H7 (cell line): ENCODE measurements around the gene SPOCK1. TPM values are rescaled to one million over a fixed set of nuclear protein-coding genes. Genes with fewer than 3 reads are reported as not detected.

ENCODE experiments used
- DNase-seq: peaks from one replicate; pipeline ENCODE4 v3.0.0; 2012
- H3K27me3 ChIP-seq: 2 replicates; pipeline ENCODE4 v1.6.0; 2011; ENCODE audit warnings: mild to moderate bottlenecking, low read length; ENCODE audit not compliant: control insufficient read depth, insufficient read depth
- H3K36me3 ChIP-seq: replicated peaks from 2 replicates; pipeline ENCODE4 v1.5.1; 2011; ENCODE audit warnings: low read length; ENCODE audit not compliant: control insufficient read depth, insufficient read depth
- H3K4me3 ChIP-seq: 2 replicates; pipeline ENCODE4 v1.5.1; 2011; ENCODE audit warnings: low read depth, mild to moderate bottlenecking, control low read depth, low read length, moderate library complexity; ENCODE audit not compliant: insufficient read depth
- total RNA-seq: library from RNA; depleted of rRNA; stranded (reverse); fragments of >200 nt; shearing (Covaris generic); gene quantifications from 2 replicates; pipeline ENCODE4 v1.2.3, GENCODE V29; 2014

The SPOCK1 gene
- total RNA-seq, 1 experiment from 2014 or later, result 1.4 TPM

- Histone ChIP-seq H3K36me3 (no peaks in the 10 kb centered on the region), H3K27me3 (no peaks in the 10 kb centered on the region), H3K4me3 (no peak overlapping the region)
- DNase-seq, result no peak
Observed at GRCh38 chr5:137126829-137127228, 372.3 kb downstream of the SPOCK1 start.

- no peak for DNase-seq
- no peaks in the 10 kb centered on the region for H3K27me3 ChIP-seq
- H3K36me3 ChIP-seq, result no peaks in the 10 kb centered on the region
- H3K4me3 ChIP-seq, result no peak overlapping the region
Observed at GRCh38 chr5:137122558-137122957, 376.6 kb downstream of the SPOCK1 start.

DNA sequence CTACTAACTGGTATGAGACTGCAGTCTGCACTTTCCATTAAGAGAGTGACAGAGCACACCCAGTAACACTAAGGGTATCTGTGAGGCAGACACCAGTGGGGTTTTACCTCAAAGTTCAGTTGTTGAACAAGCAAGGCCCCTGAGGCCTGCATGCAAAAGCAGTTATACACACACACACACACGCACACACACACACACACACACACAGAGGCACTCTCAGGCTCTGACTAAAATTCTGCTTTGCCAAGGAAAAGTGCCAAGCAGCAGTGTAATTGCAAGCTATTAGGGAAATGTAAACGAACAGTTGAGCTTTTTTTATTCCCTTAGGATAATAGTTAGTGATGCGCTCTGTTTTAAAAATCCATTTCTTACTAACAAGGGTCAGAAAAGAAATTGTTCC is 377.1 kb downstream of the SPOCK1 start:
- no peak overlapping the region for H3K4me3 ChIP-seq
- no peak for DNase-seq
- H3K27me3 ChIP-seq, result no peaks in the 10 kb centered on the region
- H3K36me3 ChIP-seq, result no peaks in the 10 kb centered on the region

DNA sequence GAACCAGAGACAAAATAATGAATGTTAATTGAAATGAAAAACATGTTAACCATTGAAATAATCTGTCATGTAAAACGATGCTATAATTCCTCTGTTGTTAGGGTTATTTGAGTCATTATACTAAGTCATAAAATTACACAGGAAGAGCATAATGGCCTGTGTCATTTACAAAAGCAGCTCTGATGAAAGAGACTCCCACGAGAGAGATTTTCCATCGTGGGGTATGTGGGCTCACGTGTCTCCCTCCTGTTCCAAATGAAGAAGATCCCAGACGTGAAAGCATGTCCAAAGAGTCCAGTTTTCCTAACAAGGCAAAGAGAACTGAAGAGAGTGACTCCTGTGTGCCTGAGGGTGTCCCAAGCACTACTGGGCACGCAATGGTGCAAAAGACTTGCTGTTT is 379.8 kb downstream of the SPOCK1 start:
- no peaks in the 10 kb centered on the region for H3K27me3 ChIP-seq
- no peaks in the 10 kb centered on the region for H3K36me3 ChIP-seq
- DNase-seq, result no peak
- H3K4me3 ChIP-seq, result no peak overlapping the region

- no peak overlapping the region for H3K4me3 ChIP-seq
- H3K27me3 ChIP-seq, result no peaks in the 10 kb centered on the region
Observed at GRCh38 chr5:137118629-137119028, 380.5 kb downstream of the SPOCK1 start.

GRCh38 chr5:137115152-137115551 is 384.0 kb downstream of the SPOCK1 start:
- no peak for DNase-seq
- H3K36me3 ChIP-seq, result no peaks in the 10 kb centered on the region
- no peaks in the 10 kb centered on the region for H3K27me3 ChIP-seq

More at GRCh38 chr5:137118629-137119028, 380.5 kb downstream of the SPOCK1 start:
- DNase-seq, result no peak
- H3K36me3 ChIP-seq, result no peaks in the 10 kb centered on the region

DNA sequence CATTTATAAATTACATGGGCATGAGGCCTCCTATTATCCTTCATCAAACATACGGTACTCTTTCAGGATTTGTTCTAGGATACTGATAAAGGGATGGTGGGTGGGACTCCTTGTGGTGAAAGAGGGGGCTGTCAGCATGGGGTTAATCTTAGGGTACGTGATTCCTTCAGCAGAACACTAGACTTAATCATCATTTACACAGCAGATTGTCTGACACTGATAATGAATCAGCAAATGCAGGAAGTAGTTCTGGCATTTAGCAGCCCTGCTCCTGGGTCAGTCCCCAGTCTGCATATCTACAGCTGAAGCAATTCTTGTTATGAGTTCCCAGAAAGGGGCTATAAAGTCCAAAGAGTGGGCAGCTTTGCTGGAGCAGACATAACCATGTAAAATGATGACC is 384.6 kb downstream of the SPOCK1 start:
- H3K4me3 ChIP-seq, result no peak overlapping the region
- DNase-seq, result no peak

More at GRCh38 chr5:137115152-137115551, 384.0 kb downstream of the SPOCK1 start:
- H3K4me3 ChIP-seq, result no peak overlapping the region

DNA sequence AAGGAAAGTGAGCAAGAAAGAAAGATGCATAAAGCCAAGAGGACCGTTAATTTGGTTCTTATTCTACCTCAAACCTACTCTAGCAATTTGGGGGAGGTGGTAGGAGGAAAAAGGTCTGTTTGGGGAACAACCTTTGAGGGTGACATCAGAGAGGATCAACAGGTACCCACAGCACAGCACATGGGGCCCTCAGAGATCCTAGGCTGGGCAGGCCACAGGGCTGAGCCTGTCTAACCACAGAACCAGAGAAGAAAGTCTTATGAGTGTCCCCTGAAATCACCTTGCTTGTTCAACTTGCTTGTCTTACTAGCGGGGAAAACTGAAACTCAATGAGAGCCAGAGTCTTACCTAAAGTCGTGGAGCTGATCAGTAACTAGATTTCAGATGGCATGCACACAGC is 385.2 kb downstream of the SPOCK1 start:
- no peak for DNase-seq
- Histone ChIP-seq H3K36me3 (no peaks in the 10 kb centered on the region), H3K4me3 (no peak overlapping the region), H3K27me3 (no peaks in the 10 kb centered on the region)

More for the DNA sequence above, 384.6 kb downstream of the SPOCK1 start:
- Histone ChIP-seq H3K36me3 (no peaks in the 10 kb centered on the region), H3K27me3 (no peaks in the 10 kb centered on the region)

DNA sequence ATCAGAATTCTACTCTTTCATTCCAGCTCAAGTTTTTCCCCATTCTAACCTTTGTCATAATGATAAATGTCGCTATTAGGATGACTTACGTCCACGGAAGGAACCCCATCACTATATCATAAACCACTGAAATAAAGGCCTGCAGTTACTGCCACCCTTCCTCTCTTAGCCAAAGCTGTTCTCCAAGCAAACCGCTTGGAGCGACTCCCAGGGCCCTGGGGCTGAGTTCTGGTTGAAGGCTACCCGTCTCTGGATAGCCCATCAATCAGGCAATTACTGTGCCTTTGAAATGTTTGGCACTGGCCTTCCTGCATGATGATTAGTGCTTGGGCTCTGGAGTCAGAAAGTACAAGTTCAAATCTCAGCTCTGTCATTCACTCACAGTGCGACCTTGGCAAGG is 386.0 kb downstream of the SPOCK1 start:
- Histone ChIP-seq H3K27me3 (no peaks in the 10 kb centered on the region), H3K36me3 (no peaks in the 10 kb centered on the region), H3K4me3 (no peak overlapping the region)
- DNase-seq, result no peak

DNA sequence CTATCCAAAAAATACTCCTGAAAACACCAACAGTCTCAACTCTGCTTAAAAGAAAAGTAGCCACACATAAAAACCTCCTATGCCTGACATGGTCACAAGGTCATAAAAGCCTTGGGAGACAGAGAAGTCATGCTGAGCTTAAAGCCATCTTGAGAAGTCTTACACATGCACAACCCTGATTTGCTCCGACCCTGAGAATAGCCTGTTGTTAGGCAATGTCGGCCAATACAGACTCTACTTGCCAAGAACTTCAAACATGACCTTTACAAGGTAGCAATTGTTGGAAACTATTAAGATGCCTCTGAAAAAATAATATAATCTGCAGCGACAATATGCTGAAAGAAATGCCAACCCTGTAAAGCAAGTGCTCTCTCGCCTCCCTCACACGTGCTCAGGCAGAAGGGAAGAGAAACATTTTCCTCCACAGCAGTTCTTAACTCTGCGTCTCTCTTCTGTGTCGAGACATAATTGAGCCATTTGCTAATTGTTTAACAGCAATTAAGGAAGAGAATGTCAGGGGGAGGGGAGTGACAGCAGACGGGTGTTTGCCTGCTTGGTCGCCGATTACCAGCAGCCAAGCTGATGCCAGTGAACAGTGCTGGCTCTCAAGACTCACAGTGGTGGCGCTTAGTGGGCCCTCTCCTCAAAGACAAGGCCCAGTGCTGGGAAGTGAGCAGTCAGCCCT is 393.6 kb downstream of the SPOCK1 start:
- Histone ChIP-seq H3K36me3 (no peaks in the 10 kb centered on the region), H3K4me3 (no peak overlapping the region)
- no peak for DNase-seq

DNA sequence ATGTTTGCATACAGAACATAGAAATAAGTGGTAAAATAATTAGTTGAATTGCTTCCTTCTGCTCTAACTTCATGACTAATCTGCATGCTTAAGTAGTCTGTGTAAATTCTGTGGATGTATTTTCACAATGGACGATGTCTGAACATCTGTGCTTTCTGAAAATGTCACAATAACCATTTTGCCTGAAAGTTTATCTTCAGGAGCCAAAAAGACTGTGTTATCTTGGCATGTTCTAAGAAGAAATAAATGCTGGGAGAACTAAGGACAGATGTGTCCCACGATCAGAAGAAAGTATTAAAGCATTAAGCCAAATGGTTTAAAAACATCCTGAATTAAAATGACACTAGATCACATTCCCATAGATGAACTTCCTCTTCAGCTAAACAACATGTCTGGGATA is 397.6 kb downstream of the SPOCK1 start:
- H3K27me3 ChIP-seq, result no peaks in the 10 kb centered on the region
- no peak overlapping the region for H3K4me3 ChIP-seq
- H3K36me3 ChIP-seq, result no peaks in the 10 kb centered on the region
- DNase-seq, result no peak

More for the DNA sequence above, 393.6 kb downstream of the SPOCK1 start:
- H3K27me3 ChIP-seq, result no peaks in the 10 kb centered on the region

- Histone ChIP-seq H3K27me3 (no peaks in the 10 kb centered on the region), H3K4me3 (no peak overlapping the region), H3K36me3 (no peaks in the 10 kb centered on the region)
- DNase-seq, result no peak
Observed at GRCh38 chr5:137099651-137100050, 399.5 kb downstream of the SPOCK1 start.

- no peak for DNase-seq
- Histone ChIP-seq H3K36me3 (no peaks in the 10 kb centered on the region), H3K27me3 (no peaks in the 10 kb centered on the region), H3K4me3 (no peak overlapping the region)
Observed at GRCh38 chr5:137098663-137099062, 400.5 kb downstream of the SPOCK1 start.

GRCh38 chr5:137098238-137098637 is 400.9 kb downstream of the SPOCK1 start:
- DNase-seq, result no peak
- H3K27me3 ChIP-seq, result no peaks in the 10 kb centered on the region
- no peak overlapping the region for H3K4me3 ChIP-seq
- H3K36me3 ChIP-seq, result no peaks in the 10 kb centered on the region

DNA sequence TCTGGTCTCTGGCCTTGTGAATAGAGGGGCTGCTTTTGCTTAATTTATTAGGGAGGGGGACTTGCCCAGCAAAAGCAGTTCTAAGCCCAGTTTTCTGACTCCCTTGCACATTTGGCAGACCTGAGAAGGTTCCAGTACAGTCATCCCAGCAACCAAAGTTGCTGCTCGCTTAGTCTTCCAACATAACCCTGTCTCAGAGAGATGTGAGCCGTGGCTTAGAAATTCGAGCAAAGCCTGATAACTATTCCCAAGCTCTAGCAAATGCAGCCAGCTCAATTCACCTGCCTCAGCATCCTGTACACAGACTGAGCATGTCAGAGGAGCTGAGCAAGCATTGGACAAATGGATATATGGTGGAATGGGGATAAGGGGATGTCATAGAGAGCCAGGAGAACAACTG is 401.9 kb downstream of the SPOCK1 start:
- no peaks in the 10 kb centered on the region for H3K36me3 ChIP-seq
- no peak for DNase-seq
- H3K4me3 ChIP-seq, result no peak overlapping the region
- no peaks in the 10 kb centered on the region for H3K27me3 ChIP-seq
